NCI-H82 (cell line): Measurements from ENCODE around the gene UBE2G1.

Experiments used
- DNase-seq: peaks from one replicate; lab custom pipeline; 2025; lab: John Stamatoyannopoulos, UW

The UBE2G1 gene

GRCh38 chr17:4247361-4247970, 119.0 kb downstream of the UBE2G1 start:
- no peak for DNase-seq

- DNase-seq = no peak
These were observed 119.8 kb downstream of the UBE2G1 start for GRCh38 chr17:4246674-4247073.

- no peak for DNase-seq
These were observed 124.9 kb downstream of the UBE2G1 start for GRCh38 chr17:4241535-4241934.

- DNase-seq = no peak
These were observed 130.0 kb downstream of the UBE2G1 start for GRCh38 chr17:4236456-4236855.

GRCh38 chr17:4235372-4236279, 130.8 kb downstream of the UBE2G1 start:
- DNase-seq = no peak

GRCh38 chr17:4234401-4234800, 132.1 kb downstream of the UBE2G1 start:
- no peak for DNase-seq

- DNase-seq = no peak
These were observed 132.7 kb downstream of the UBE2G1 start for GRCh38 chr17:4233668-4234258.

GRCh38 chr17:4232168-4232813, 134.2 kb downstream of the UBE2G1 start:
- no peak for DNase-seq

GRCh38 chr17:4229627-4230541, 136.6 kb downstream of the UBE2G1 start:
- no peak for DNase-seq

- no peak for DNase-seq
These were observed 144.4 kb downstream of the UBE2G1 start for GRCh38 chr17:4221899-4222659.

GRCh38 chr17:4221163-4221562, 145.3 kb downstream of the UBE2G1 start:
- no peak for DNase-seq

GRCh38 chr17:4220655-4221054, 145.8 kb downstream of the UBE2G1 start:
- DNase-seq = peak; percentile 42
